Measurements from ENCODE around the gene HIP1.

Gene HIP1

DNA sequence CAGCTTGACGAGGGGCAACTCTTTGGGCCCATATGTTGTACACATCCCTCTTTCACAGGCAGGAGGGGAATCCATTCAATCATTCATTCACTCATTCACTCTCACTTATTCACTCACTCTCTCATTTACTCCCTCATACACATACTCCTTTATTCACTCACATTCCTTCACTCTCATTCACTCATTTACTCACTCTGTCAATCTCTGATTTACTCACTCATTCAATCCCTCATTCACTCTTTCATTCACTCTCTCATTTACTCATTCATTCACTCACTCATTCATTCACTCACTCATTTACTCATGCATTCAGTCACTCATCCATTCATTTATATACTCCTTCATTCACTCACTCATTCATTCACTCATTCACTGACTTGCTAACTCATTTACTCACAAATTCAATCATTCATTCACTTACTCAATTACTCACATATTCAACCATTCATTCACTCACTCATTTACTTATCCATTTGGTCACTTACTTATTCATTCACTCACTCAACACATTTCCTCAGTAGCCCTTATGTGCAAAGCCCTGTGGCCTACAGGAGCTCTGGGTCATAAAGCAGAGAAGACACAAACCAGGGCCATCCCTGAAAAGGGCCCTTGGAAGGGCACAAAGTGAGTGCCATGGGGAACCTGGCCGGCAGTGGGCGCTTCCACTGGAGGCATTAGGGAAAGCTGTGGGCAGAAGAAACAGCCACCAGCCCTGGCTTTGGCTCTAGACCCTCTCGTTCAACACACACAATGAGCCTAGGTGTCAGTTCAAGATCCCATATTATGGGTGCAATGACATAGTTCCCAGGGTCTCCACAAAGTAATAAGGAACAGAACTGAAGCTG, 26.0 kb downstream of the HIP1 start:
- TF ChIP-seq RAD21 (IDR thresholded peaks at IDR 0.05; ENCODE audit: low read depth), result no peak
- no peak for TF ChIP-seq TEAD4 (IDR thresholded peaks at IDR 0.05)
- TF ChIP-seq YY1 (IDR thresholded peaks at IDR 0.05; ENCODE audit: low read depth), result no peak
- TF ChIP-seq NFIC (IDR thresholded peaks at IDR 0.05), result no peak
- TF ChIP-seq, protein P1, sequence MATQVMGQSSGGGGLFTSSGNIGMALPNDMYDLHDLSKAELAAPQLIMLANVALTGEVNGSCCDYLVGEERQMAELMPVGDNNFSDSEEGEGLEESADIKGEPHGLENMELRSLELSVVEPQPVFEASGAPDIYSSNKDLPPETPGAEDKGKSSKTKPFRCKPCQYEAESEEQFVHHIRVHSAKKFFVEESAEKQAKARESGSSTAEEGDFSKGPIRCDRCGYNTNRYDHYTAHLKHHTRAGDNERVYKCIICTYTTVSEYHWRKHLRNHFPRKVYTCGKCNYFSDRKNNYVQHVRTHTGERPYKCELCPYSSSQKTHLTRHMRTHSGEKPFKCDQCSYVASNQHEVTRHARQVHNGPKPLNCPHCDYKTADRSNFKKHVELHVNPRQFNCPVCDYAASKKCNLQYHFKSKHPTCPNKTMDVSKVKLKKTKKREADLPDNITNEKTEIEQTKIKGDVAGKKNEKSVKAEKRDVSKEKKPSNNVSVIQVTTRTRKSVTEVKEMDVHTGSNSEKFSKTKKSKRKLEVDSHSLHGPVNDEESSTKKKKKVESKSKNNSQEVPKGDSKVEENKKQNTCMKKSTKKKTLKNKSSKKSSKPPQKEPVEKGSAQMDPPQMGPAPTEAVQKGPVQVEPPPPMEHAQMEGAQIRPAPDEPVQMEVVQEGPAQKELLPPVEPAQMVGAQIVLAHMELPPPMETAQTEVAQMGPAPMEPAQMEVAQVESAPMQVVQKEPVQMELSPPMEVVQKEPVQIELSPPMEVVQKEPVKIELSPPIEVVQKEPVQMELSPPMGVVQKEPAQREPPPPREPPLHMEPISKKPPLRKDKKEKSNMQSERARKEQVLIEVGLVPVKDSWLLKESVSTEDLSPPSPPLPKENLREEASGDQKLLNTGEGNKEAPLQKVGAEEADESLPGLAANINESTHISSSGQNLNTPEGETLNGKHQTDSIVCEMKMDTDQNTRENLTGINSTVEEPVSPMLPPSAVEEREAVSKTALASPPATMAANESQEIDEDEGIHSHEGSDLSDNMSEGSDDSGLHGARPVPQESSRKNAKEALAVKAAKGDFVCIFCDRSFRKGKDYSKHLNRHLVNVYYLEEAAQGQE (IDR thresholded peaks at IDR 0.05; ENCODE audit: low read depth), result no peak
- TF ChIP-seq CEBPB (IDR thresholded peaks at IDR 0.05), result no peak
- no peak for TF ChIP-seq CREB1 (IDR thresholded peaks at IDR 0.05; ENCODE audit: low read depth)
- no peak for TF ChIP-seq FOXM1 (IDR thresholded peaks at IDR 0.05; ENCODE audit: borderline replicate concordance, low read depth)
- no peak for TF ChIP-seq TCF12 (IDR thresholded peaks at IDR 0.05; ENCODE audit: low read depth)
- TF ChIP-seq EP300 (IDR thresholded peaks at IDR 0.05; ENCODE audit: borderline replicate concordance), result no peak
- TF ChIP-seq, protein P2, sequence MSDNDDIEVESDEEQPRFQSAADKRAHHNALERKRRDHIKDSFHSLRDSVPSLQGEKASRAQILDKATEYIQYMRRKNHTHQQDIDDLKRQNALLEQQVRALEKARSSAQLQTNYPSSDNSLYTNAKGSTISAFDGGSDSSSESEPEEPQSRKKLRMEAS (IDR thresholded peaks at IDR 0.05), result no peak
- TF ChIP-seq ZBTB7A (IDR thresholded peaks at IDR 0.05; ENCODE audit: low read depth), result no peak
- no peak for TF ChIP-seq TAF1 (IDR thresholded peaks at IDR 0.05; ENCODE audit: low read depth)
- no peak for TF ChIP-seq EGR1 (IDR thresholded peaks at IDR 0.05)
- TF ChIP-seq, protein P3, sequence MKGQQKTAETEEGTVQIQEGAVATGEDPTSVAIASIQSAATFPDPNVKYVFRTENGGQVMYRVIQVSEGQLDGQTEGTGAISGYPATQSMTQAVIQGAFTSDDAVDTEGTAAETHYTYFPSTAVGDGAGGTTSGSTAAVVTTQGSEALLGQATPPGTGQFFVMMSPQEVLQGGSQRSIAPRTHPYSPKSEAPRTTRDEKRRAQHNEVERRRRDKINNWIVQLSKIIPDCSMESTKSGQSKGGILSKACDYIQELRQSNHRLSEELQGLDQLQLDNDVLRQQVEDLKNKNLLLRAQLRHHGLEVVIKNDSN (IDR thresholded peaks at IDR 0.05), result no peak

DNA sequence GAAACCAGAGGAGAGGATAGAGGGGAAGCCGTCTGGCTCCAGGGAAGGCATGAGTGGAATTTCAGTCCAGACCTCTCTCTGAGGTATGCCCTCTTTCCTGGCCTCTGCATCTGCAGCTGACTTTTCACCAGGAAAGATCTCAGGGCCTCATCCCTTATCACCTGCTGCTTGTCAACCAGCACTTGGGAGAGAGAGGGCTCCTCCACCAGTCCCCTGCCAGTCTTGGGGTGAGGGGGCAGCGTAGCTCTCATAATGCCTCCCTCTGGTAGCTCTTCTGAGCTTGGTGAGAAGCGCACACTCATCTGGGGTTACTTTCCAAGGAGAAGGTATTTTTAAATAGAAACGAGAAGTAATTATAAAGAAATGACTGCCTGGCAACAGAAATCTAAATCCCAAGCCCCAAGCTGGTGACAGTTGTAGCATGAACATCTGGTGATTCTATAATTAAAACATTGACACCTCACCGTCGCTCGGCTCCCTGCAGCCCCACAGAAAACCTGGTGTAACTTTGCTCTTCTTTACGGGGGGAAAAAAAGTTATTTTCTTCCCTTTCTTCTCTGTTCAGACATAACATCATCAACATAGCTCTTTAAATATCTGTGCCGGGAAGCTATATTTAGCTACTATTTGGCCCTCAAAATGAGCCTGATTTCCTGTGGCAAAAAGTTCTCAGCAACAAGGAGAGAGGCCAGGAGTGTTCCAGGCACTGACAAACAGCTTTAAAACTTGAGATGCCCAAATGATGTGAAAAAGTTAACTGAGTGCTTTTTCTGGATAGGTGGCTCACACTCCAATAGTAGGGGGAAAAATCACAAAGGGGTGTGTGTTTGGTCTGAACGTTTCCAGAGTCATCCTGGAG, 26.9 kb downstream of the HIP1 start:
- TF ChIP-seq EGR1 (IDR thresholded peaks at IDR 0.05) (no peak), EP300 (IDR thresholded peaks at IDR 0.05; ENCODE audit: borderline replicate concordance) (no peak), YY1 (IDR thresholded peaks at IDR 0.05; ENCODE audit: low read depth) (no peak), TCF12 (IDR thresholded peaks at IDR 0.05; ENCODE audit: low read depth) (no peak), TEAD4 (IDR thresholded peaks at IDR 0.05) (no peak)

DNA sequence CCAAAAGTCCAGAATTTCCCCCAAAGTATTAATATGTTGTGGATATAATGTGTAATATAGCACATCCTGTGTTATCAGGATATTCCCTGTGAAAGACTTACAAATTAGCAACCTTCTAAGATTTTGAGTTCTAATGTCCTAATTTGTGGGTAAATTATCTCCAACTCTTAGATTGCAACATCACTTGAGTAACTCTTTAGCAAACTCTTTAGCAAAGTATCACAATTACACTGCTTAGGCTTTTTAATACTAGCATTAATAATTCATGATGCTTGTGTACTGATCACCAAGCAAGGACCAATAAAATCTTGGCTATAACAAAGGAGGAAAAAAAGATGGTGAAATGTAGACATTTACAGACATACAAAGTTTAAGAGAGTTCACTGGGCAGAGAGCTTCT, 27.7 kb downstream of the HIP1 start:
- TF ChIP-seq EGR1 (IDR thresholded peaks at IDR 0.05) (no peak), NFIC (IDR thresholded peaks at IDR 0.05) (no peak), TCF12 (IDR thresholded peaks at IDR 0.05; ENCODE audit: low read depth) (no peak)
- TF ChIP-seq, protein P2 (IDR thresholded peaks at IDR 0.05), result no peak

DNA sequence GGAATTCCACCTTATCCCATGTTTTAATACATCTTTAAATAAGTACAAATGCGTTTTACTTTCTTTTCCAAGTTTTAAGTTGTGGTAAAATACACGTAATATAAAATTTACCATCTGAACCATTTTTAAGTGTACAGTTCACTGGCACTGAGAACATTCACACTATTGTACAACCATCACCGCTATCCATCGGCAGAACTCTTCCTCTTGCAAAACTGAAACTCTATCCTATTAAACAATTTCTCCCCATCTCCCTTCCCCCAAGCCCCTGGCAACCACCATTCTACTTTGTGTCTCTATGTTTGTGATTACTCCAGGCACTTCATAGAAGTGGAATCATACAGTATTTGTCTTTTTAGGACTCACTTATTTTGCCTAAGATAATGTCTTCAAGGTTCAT, 33.8 kb downstream of the HIP1 start:
- TF ChIP-seq NFIC (IDR thresholded peaks at IDR 0.05) (no peak), EP300 (IDR thresholded peaks at IDR 0.05; ENCODE audit: borderline replicate concordance) (no peak), FOXM1 (IDR thresholded peaks at IDR 0.05; ENCODE audit: borderline replicate concordance, low read depth) (no peak), EGR1 (IDR thresholded peaks at IDR 0.05) (no peak), TAF1 (IDR thresholded peaks at IDR 0.05; ENCODE audit: low read depth) (no peak)
- TF ChIP-seq, protein P3 (IDR thresholded peaks at IDR 0.05), result no peak

DNA sequence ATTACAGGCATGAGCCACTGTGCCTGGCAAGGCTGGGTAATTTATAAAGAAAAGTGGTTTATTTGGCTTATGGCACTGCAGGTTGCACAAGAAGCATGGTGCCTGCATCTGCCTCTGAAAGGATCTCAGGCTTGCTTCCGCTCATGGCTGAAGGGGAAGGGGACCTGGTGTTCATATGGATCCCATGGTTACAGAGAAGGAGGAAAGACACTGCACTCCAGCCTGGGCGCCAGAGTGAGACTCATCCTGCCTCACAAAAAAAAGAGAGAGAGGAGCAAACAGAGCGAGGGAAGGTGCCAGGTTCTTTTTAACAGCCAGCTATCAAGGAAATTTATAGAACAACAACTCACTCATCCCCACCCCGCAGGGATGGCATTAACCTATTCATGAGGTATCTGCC, 36.2 kb downstream of the HIP1 start:
- no peak for TF ChIP-seq FOXM1 (IDR thresholded peaks at IDR 0.05; ENCODE audit: borderline replicate concordance, low read depth)
- no peak for TF ChIP-seq CREB1 (IDR thresholded peaks at IDR 0.05; ENCODE audit: low read depth)
- TF ChIP-seq TAF1 (IDR thresholded peaks at IDR 0.05; ENCODE audit: low read depth), result no peak
- TF ChIP-seq, protein P2 (IDR thresholded peaks at IDR 0.05), result no peak
- TF ChIP-seq CEBPB (IDR thresholded peaks at IDR 0.05), result no peak
- no peak for TF ChIP-seq NFIC (IDR thresholded peaks at IDR 0.05)
- TF ChIP-seq EGR1 (IDR thresholded peaks at IDR 0.05), result no peak
- TF ChIP-seq TCF12 (IDR thresholded peaks at IDR 0.05; ENCODE audit: low read depth), result no peak
- TF ChIP-seq RAD21 (IDR thresholded peaks at IDR 0.05; ENCODE audit: low read depth), result no peak
- TF ChIP-seq, protein P1 (IDR thresholded peaks at IDR 0.05; ENCODE audit: low read depth), result no peak

Data from Ishikawa (cell line).